AG08396 (cell line): Measurements from ENCODE around the gene TMCO5A.
"Not testable (repeated sequence)": the region's sequence is repeated elsewhere in the genome, so short reads cannot be mapped to it uniquely, and the experiment has no call there.

Source experiments
- DNase-seq: peaks from one replicate; pipeline ENCODE4 v3.0.0; 2012; ENCODE audit warnings: low spot score, mixed read lengths

Gene TMCO5A

DNA sequence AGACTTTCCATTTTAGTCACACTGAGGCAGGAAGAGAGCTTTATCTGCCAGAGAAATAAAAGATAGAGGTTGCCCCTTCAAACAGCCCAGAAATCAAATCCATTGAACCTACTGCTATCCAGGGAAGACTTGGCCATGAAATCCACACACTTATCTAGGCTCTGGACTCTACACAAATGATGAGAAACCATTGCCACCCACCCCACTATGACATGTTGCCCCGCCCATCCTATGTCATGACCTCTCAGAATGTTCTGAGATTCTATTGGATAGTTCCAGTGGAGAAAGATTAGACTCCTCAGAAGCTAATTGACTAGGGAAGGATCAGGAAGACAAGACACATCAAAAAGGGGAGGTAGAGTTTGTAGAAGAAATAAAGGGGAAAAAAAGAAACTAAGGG lies at the start of gene TMCO5A:
TMCO5A (plus strand) TSS at position 301 of the 400 bp plus-strand sequence. CDS start 1,684 bp downstream, outside the sequence.
- no peak for DNase-seq

DNA sequence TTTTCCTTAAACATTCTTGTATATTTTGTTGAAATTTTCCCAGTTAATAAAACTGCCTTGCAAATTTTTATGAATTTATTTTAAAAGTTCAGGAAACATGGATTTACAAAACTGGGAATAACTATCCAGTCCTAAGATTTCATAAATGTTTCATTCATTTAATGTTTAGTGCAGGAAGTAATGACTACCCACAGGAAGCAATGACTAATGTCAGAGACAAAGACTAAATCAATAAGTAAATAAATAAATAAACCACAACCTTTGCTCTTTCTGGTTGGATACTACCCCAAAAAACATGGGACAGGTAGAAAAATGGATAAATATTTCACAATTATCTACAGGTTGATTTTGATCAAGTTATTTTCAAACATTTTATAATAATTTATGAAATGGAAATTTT lies 48.8 kb upstream of the TMCO5A start:
- DNase-seq, result no peak

DNA sequence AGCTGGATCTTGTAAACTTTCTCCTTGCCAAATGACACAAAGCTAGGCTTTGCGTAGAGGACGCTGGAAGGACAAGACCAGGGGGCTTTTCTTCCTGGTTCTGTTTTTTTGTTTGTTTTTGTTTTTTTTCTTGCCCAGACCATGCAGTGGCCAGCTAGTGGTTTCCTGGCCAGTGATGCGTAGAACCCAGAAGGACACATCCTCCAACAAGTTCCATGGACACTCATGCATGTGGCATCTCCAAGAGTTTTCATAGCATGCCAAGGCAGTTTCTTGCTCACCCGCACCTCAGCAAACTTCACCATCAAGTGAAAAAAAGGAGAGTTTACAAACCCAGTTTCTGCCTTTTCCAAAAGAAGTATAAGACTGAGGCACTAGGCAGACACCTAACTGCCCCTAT lies 46.1 kb upstream of the TMCO5A start:
- DNase-seq, result no peak

DNA sequence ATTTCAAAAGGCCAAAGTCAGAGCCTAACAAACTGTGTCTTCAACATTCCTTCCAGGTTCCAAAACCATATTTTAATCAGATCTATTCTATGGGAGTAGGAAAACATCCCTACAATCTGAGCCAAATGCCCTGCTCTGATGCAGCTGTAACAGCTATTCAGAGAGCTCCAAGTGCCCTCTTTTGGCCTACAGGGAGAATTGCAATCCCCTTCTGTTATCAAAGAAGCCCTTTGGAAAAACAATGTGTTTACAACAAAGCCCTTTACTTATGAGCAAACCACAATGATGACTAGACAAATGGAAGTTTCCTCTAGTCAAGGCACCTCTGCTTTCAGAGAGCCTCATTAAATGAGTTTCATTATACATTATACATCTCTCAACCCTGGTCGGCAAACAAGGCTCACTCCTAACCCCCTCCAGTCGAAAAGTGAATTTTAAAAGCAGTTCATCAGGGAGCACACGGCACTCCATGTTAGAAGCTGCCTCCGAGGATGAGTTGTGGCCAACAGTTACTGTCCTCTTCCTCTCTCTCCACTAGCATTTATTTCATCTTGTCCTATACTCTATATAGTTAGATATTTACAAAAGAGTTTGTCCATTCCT lies 42.6 kb upstream of the TMCO5A start:
- DNase-seq, result peak; percentile 48

DNA sequence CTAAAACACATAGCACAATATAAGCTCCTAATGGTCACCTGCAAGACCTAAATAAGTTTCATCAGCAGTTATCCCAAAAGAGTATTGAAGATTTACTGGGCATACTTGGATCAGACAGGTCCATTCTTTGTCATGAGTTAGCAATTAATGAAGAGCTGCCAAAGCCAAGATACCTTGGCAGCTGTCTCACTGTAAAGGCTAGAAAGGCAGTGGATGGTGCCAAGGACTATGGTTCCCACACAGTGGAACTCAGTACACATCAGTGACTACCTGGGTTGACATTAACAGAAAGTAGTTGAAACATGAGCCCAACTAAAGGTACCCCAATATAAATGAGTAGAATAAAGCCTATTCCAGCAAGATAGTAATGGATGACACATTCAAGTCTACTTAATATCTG lies 41.1 kb upstream of the TMCO5A start:
- no peak for DNase-seq

DNA sequence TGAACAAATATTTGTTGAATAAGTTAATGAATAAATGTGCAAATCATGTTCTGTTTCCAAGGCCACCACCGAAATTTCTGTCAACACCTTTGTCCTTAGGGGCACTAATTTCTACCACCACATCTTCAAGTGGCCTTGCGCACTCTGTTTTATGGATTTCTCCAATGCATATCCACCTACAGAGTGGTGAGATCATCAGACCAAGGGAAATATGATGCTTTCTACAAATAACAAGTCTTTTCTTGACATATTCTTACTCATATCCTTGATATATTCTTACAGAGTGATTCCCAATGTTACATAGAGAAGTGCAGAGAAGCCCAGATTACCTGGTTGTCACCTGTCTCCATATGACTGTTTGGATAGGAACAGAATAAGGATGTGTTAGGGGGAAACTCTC lies 36.1 kb upstream of the TMCO5A start:
- DNase-seq, result no peak

- peak; percentile 40 for DNase-seq
Observed at GRCh38 chr15:37900326-37901221, 33.9 kb upstream of the TMCO5A start.

GRCh38 chr15:37902126-37902525 lies 32.3 kb upstream of the TMCO5A start:
- DNase-seq, result no peak

DNA sequence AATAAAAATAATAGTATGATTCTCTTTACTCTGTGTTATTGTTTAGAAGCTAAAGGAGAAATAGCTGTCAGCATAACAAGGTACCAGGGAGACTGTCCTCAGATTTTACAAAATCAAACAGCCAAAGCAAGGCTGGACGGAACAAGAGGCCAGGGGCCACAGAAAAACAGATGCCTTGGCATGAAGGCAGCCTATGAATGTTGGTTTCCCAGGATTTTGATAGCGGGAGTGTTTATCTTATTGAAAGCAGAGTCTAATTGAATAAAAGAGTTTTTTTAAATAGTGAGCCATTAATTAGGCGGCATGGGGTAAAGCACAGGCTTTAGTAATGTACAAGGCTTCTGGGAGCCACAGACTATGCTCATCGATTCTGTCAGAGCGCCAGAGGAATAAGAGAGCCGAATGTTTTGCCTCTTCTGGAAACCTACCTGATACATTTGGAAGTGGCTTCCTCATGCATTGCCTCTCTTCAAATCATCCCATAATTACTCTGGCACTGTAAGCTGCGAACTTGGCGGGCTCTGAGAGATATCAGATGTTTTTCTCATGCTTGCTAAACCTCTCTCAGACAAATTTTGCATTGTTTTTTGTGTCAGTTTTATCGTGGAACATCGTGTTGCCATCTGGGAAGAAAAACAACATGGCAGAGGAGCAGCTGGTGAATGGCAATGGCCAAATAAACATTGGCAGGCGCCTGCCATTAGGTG lies 30.4 kb upstream of the TMCO5A start:
- no peak for DNase-seq

DNA sequence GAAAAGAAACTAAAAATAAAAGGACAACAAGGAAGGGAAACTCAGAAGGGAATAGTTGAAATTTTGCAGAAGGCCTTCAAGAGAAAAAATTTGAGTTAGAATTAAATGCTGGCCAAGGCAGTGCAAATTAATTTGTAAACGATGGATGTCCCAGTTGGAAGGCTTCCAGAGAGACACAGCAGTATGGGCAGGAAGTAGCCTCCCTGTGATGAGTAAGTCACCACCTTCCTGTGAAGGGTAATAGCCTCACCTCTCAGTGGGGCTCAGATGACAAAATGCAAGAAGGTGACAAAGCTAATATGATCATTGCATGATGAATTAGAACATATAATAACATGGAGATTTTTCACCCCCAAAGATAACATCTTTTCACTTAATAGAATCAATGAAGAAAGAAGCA lies 27.3 kb upstream of the TMCO5A start:
- no peak for DNase-seq

GRCh38 chr15:37921527-37922385 lies 12.7 kb upstream of the TMCO5A start:
- no peak for DNase-seq

GRCh38 chr15:37926136-37926535 lies 8.3 kb upstream of the TMCO5A start:
- DNase-seq, result no peak

DNA sequence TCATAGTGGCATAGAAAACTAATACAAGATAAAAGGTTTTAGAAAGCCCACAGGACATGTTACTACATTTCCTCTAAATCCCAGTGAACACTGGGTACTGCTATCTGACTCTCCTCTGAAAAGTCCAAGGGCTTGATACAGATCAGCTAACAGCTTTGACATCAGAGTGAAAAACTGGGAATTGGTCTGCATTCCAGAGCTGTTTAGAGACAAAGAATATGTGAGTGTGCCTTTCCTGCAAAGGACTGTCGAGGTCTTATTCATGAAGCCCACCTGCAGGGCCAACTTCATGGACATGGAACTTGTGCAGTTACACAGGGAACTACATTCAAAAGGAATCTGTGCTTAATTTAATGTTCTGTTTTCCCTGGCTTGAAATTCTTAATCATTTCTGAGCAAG lies 5.2 kb upstream of the TMCO5A start:
- no peak for DNase-seq

DNA sequence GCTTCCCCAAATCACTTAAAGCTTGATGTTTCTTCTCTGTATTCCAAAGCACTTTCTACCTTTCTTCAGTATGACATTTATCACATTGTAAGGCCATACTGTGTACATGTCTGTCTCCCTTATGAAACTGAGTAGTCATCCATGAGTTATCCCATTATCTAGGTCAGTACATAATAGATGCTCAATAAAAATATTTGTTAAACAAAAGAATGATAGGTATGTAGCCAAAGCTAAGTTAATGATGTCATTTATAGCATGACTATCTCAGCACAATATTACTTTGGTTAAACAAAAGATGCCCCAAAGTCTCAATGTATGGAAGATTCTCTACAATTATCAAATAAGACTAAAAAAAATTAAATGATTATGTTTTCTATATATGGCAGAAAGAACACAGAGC lies 3.1 kb upstream of the TMCO5A start:
- no peak for DNase-seq

DNA sequence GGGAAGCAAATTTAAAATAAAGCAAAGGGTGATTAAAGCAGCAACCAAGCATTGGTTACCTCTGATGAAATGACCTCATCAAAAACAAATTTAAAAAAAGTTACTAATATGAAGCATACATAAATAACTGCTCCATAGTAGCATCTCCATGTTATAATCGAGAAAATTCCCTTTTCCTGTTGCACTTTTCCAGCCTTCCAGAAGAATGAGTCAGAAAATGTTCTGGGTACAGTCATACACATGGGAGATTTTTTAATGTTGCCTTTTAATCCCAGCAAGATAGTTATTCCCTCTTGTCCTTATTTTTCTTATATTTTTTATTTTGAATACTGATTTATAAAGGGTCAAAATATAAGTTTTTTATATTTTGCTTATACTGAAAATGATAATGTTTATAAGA lies 2.6 kb upstream of the TMCO5A start:
- DNase-seq, result no peak

DNA sequence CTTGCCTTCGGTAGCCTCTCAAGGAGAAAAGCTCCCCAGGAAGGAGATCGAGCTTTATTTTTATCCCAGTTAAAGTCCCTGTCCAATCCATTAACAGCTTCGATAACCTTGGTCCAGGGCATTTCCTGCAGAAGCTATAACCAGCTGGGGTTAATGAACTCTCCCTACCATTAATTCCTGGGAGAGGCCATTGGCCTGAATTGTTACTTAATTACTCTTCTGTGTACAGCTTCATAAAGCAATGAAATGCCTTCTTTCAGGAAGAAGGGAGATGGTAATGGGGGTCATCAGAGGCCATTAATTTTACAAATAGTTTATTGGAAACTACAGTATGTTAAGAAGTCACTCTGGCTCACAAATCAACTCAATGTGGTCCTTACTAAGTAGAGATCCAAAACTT lies 1.9 kb upstream of the TMCO5A start:
- no peak for DNase-seq

GRCh38 chr15:37933666-37934065 lies 774 bp upstream of the TMCO5A start:
- peak; percentile 11 for DNase-seq

- no peak for DNase-seq
Observed at GRCh38 chr15:37940876-37941275, 6.4 kb downstream of the TMCO5A start.

DNA sequence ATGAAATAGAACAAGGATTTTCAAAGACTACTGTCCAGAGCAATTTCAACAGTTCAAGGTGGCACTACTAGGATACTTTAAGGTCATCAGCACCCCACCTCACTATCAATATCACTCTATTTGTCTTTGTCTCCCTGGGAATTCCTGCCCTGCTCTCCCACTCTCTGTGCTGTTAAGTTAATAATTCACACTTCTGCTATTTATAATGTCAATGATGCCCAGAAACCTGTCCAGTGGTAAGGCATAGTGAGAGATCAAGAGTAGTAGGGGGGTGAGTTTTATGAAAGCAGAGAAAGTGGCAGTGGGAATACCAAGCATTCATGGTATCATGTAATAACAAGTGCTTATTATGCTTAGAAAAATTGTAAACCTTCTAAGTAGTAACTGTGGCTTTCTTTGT lies 7.3 kb downstream of the TMCO5A start:
- no peak for DNase-seq

DNA sequence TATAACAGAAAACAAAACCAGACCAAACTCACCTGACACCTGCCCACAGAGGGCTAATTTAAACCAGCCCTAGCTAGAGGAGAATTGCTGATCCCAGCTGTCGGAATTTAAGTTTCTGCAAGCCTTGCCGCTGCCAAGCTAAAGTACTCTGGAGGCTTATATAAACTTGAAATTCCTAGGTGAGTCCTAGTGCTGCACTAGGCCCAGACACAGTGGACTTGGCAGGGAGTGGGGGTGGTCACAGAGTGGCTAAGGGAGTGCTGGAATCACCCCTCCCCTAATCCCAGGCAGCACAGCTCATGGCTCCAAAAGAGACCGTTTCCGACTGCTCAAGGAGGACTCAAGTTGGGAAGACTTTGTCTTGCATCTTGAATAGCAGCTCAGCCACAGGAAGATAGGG lies 17.6 kb downstream of the TMCO5A start:
- no peak for DNase-seq

DNA sequence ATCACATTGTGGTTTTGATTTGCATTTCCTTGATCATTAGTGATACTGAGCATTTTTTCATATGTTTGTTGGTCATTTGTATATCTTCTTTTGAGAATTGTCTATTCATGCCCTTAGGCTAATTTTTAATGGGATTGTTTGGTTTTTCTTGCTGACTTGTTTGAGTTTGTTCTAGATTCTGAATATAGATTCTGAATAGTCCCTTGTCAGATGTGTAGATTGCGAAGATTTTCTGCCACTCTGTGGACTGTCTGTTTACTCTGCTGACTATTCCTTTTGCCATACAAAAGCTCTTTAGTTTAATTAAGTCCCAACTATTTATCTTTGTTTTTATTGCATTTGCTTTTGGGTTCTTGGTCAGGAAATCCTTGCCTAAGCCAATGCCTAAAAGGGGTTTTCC lies 26.3 kb downstream of the TMCO5A start:
- DNase-seq, result not testable (repeated sequence)

GRCh38 chr15:37967788-37968187 lies 33.3 kb downstream of the TMCO5A start:
- DNase-seq, result no peak
